ENCODE results near the gene SMARCE1. TPM values are rescaled to one million over a fixed set of nuclear protein-coding genes. Genes with fewer than 3 reads are reported as not detected.

The SMARCE1 gene
- polyA plus RNA-seq (ENCODE audit: insufficient read length) = 115 TPM

- DNase-seq (ENCODE audit: low read depth) = peak; percentile 40
Measured at GRCh38 chr17:40647624-40648383, at the start of gene SMARCE1. Gene SMARCE1, minus strand, starts transcription at chr17:40647818. Its CDS starts 2,016 bp downstream, at chr17:40645802.

GRCh38 chr17:40697297-40697696, 49.7 kb upstream of the SMARCE1 start:
- no peak for DNase-seq (ENCODE audit: low read depth)

GRCh38 chr17:40696651-40697072, 49.0 kb upstream of the SMARCE1 start:
- DNase-seq (ENCODE audit: low read depth) = no peak

- DNase-seq (ENCODE audit: low read depth) = no peak
Measured at GRCh38 chr17:40695874-40696472, 48.4 kb upstream of the SMARCE1 start.

GRCh38 chr17:40694584-40694983, 47.0 kb upstream of the SMARCE1 start:
- DNase-seq (ENCODE audit: low read depth) = no peak

GRCh38 chr17:40687106-40687505, 39.5 kb upstream of the SMARCE1 start:
- no peak for DNase-seq (ENCODE audit: low read depth)

- DNase-seq (ENCODE audit: low read depth) = no peak
Measured at GRCh38 chr17:40686192-40686591, 38.6 kb upstream of the SMARCE1 start.

- no peak for DNase-seq (ENCODE audit: low read depth)
Measured at GRCh38 chr17:40680998-40681397, 33.4 kb upstream of the SMARCE1 start.

GRCh38 chr17:40679523-40679907, 31.9 kb upstream of the SMARCE1 start:
- no peak for DNase-seq (ENCODE audit: low read depth)

- no peak for DNase-seq (ENCODE audit: low read depth)
Measured at GRCh38 chr17:40678902-40679522, 31.4 kb upstream of the SMARCE1 start.

- no peak for DNase-seq (ENCODE audit: low read depth)
Measured at GRCh38 chr17:40675905-40676304, 28.3 kb upstream of the SMARCE1 start.

- DNase-seq (ENCODE audit: low read depth) = no peak
Measured at GRCh38 chr17:40672654-40673053, 25.0 kb upstream of the SMARCE1 start.

- no peak for DNase-seq (ENCODE audit: low read depth)
Measured at GRCh38 chr17:40671282-40671681, 23.7 kb upstream of the SMARCE1 start.

- no peak for DNase-seq (ENCODE audit: low read depth)
Measured at GRCh38 chr17:40666331-40666730, 18.7 kb upstream of the SMARCE1 start.

- no peak for DNase-seq (ENCODE audit: low read depth)
Measured at GRCh38 chr17:40664582-40665333, 17.1 kb upstream of the SMARCE1 start, which contains the start of gene KRT222. Gene KRT222, minus strand, starts transcription at chr17:40665177. Its CDS starts 78 bp downstream, at chr17:40665099.

- DNase-seq (ENCODE audit: low read depth) = no peak
Measured at GRCh38 chr17:40663252-40663651, 15.6 kb upstream of the SMARCE1 start.

GRCh38 chr17:40659911-40660310, 12.3 kb upstream of the SMARCE1 start:
- DNase-seq (ENCODE audit: low read depth) = no peak

GRCh38 chr17:40658396-40658795, 10.8 kb upstream of the SMARCE1 start:
- DNase-seq (ENCODE audit: low read depth) = no peak

GRCh38 chr17:40651939-40652338, 4.3 kb upstream of the SMARCE1 start:
- DNase-seq (ENCODE audit: low read depth) = no peak

GRCh38 chr17:40648384-40648968, 858 bp upstream of the SMARCE1 start:
- DNase-seq (ENCODE audit: low read depth) = no peak

- no peak for DNase-seq (ENCODE audit: low read depth)
Measured at GRCh38 chr17:40646791-40647623, 611 bp downstream of the SMARCE1 start.

Data from forelimb muscle (tissue), 1 donor.